ENCODE results near the gene LAMA3. TPM values are rescaled to one million over a fixed set of nuclear protein-coding genes. Genes with fewer than 3 reads are reported as not detected.
"Not testable (repeated sequence)": the region's sequence is repeated elsewhere in the genome, so short reads cannot be mapped to it uniquely, and the experiment has no call there.

Gene LAMA3
- total RNA-seq, 1 donor from 2014 or later = 106 TPM

- intact Hi-C loops (cut with DNase I) = no loop called here
- Histone ChIP-seq H3K4me1 (no peaks in the 10 kb centered on the region), H3K36me3 (peaks cover 0 to 5% of the 10 kb centered on the region in 2 donors), H3K9me3 (no peaks in the 10 kb centered on the region), H3K4me3 (no peak overlapping the region), H3K27ac (no peak overlapping the region), H3K27me3 (no peaks in the 10 kb centered on the region)
- DNase-seq (ENCODE audit: extremely low spot score in 2 of 2) = no peak
- no peak for TF ChIP-seq POLR2A (IDR thresholded peaks at IDR 0.05)
- TF ChIP-seq POLR2AphosphoS5 (IDR thresholded peaks at IDR 0.05; ENCODE audit: insufficient read depth in 1 of 2, low read depth in 1 of 2) = no peak
- TF ChIP-seq, protein P1, sequence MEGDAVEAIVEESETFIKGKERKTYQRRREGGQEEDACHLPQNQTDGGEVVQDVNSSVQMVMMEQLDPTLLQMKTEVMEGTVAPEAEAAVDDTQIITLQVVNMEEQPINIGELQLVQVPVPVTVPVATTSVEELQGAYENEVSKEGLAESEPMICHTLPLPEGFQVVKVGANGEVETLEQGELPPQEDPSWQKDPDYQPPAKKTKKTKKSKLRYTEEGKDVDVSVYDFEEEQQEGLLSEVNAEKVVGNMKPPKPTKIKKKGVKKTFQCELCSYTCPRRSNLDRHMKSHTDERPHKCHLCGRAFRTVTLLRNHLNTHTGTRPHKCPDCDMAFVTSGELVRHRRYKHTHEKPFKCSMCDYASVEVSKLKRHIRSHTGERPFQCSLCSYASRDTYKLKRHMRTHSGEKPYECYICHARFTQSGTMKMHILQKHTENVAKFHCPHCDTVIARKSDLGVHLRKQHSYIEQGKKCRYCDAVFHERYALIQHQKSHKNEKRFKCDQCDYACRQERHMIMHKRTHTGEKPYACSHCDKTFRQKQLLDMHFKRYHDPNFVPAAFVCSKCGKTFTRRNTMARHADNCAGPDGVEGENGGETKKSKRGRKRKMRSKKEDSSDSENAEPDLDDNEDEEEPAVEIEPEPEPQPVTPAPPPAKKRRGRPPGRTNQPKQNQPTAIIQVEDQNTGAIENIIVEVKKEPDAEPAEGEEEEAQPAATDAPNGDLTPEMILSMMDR (IDR thresholded peaks at IDR 0.05) = no peak
Observed at GRCh38 chr18:23710946-23711345, 21.7 kb downstream of the LAMA3 start.

- no peak for TF ChIP-seq POLR2A (IDR thresholded peaks at IDR 0.05)
- TF ChIP-seq, protein P1 (IDR thresholded peaks at IDR 0.05) = no peak
- TF ChIP-seq POLR2AphosphoS5 (IDR thresholded peaks at IDR 0.05; ENCODE audit: insufficient read depth in 1 of 2, low read depth in 1 of 2) = no peak
- Histone ChIP-seq H3K4me1 (peaks cover 4% of the 10 kb centered on the region), H3K36me3 (peaks cover 0 to 5% of the 10 kb centered on the region in 2 donors), H3K4me3 (no peak overlapping the region), H3K27me3 (no peaks in the 10 kb centered on the region), H3K9me3 (no peaks in the 10 kb centered on the region), H3K27ac (no peak overlapping the region)
- intact Hi-C loops (cut with DNase I) = no loop called here
- no peak for DNase-seq (ENCODE audit: extremely low spot score in 2 of 2)
Observed at GRCh38 chr18:23711426-23711825, 22.2 kb downstream of the LAMA3 start.

DNA sequence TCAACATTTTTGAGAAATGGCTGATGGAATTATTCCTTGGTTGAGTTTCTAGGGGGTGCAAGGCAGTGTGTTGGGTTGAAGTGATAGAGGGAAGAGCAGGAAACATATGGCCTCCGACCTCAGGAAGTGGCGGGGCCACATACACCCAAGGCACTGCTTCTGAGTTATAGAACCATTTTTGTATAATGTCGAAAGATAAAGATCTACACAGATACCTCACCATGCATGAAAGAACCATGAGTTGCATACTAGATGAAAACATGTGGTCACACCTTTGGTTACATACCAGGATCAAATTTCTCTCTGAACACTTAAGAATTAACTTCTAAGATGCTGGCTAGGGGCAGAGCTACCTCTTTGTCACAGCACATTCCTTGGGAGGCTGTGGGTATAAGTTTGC lies 23.2 kb downstream of the LAMA3 start:
- no peaks in the 10 kb centered on the region for H3K27me3 ChIP-seq
- intact Hi-C loops (cut with DNase I) = no loop called here
- TF ChIP-seq POLR2A (IDR thresholded peaks at IDR 0.05) (no peak), POLR2AphosphoS5 (IDR thresholded peaks at IDR 0.05; ENCODE audit: insufficient read depth in 1 of 2, low read depth in 1 of 2) (no peak)
- TF ChIP-seq, protein P1 (IDR thresholded peaks at IDR 0.05) = no peak
- H3K36me3 ChIP-seq = peaks cover 0 to 5% of the 10 kb centered on the region in 2 donors
- H3K4me3 ChIP-seq = no peak overlapping the region
- no peak overlapping the region for H3K27ac ChIP-seq
- no peaks in the 10 kb centered on the region for H3K9me3 ChIP-seq
- H3K4me1 ChIP-seq = peaks cover 13% of the 10 kb centered on the region
- no peak for DNase-seq (ENCODE audit: extremely low spot score in 2 of 2)

DNA sequence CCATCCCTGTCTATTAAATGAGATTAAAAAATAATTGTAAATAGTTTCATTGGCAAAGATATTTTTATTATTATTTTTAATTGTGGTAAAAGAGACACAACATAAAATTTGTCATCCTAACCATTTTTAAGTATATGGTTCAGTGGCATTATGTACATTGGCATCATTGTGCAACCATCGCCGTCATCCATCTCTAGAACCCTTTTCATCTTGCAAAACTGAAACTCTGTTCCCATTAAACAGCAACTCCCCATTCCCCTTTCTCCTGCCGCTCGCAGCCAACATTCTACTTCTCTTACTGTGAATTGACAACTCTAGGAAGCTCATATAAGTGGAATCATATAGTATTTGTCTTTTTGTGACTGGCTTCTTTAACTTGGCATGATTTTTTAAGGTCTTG lies 25.3 kb downstream of the LAMA3 start:
- Histone ChIP-seq H3K4me1 (peaks cover 27% of the 10 kb centered on the region), H3K27ac (no peak overlapping the region), H3K27me3 (no peaks in the 10 kb centered on the region), H3K9me3 (no peaks in the 10 kb centered on the region), H3K36me3 (peaks cover 0 to 5% of the 10 kb centered on the region in 2 donors), H3K4me3 (no peak overlapping the region)
- TF ChIP-seq POLR2AphosphoS5 (IDR thresholded peaks at IDR 0.05; ENCODE audit: insufficient read depth in 1 of 2, low read depth in 1 of 2) (no peak), POLR2A (IDR thresholded peaks at IDR 0.05) (no peak)
- TF ChIP-seq, protein P1 (IDR thresholded peaks at IDR 0.05) = no peak
- intact Hi-C loops (cut with DNase I) = no loop called here
- DNase-seq (ENCODE audit: extremely low spot score in 2 of 2) = no peak

DNA sequence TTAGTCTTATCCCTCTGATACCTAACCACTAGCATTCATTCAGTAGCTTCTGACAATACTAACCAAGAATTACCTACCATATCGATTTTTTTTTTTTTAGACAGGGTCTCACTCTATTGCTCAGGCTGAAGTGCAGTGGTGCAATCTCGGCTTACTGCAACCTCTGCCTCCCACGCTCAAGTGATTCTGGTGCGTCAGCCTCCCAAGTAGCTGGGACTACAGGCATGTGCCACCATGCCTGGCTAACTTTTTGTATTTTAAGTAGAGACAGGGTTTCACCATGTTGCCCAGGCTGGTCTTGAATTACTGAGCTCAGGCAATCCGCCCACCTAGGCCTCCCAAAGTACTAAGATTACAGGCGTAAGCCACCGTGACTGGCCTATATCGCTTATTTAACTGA lies 26.8 kb downstream of the LAMA3 start:
- intact Hi-C loops (cut with DNase I); H3K27me3 ChIP-seq; H3K36me3 ChIP-seq; DNase-seq (ENCODE audit: extremely low spot score in 2 of 2); H3K9me3 ChIP-seq; H3K4me3 ChIP-seq: not testable (repeated sequence)
- H3K27ac ChIP-seq = peak overlapping the region; percentile 46
- H3K4me1 ChIP-seq = peaks cover 39% of the 10 kb centered on the region

DNA sequence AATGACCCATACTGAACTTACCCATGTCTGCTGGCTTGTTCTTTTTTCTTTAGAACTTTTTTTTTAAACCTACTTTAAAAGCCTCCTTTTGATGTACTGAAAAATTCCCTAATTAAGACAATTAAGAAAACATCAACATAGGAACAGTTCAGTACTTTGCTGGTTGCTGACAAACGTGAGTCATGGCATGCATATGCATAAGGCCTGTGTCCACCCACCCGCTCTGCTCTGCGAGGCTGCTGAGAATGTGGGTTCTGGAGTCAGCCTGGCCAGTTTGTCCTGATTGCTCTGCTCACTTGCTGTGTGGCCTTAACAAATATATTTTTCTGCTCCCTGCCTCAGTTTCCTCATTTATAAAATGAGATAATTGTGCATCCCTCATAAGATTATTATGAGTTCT lies 27.3 kb downstream of the LAMA3 start:
- H3K36me3 ChIP-seq = peaks cover 0 to 5% of the 10 kb centered on the region in 2 donors
- H3K4me3 ChIP-seq = no peak overlapping the region
- H3K27me3 ChIP-seq = no peaks in the 10 kb centered on the region
- peak overlapping the region; percentile 46 for H3K27ac ChIP-seq
- DNase-seq (ENCODE audit: extremely low spot score in 2 of 2) = no peak
- no peaks in the 10 kb centered on the region for H3K9me3 ChIP-seq
- intact Hi-C loops (cut with DNase I) = no loop called here
- H3K4me1 ChIP-seq = peaks cover 41% of the 10 kb centered on the region
- TF ChIP-seq POLR2A (IDR thresholded peaks at IDR 0.05) (no peak), POLR2AphosphoS5 (IDR thresholded peaks at IDR 0.05; ENCODE audit: insufficient read depth in 1 of 2, low read depth in 1 of 2) (no peak)
- TF ChIP-seq, protein P1 (IDR thresholded peaks at IDR 0.05) = no peak
